Measurements from ENCODE around the gene OSM. TPM values are rescaled to one million over a fixed set of nuclear protein-coding genes. Genes with fewer than 3 reads are reported as not detected.

Gene OSM
- polyA plus RNA-seq, 3 donors: 48.0 to 295 (median 146) TPM

- H3K79me2 ChIP-seq (ENCODE audit: insufficient read depth, low read length): peaks cover 61% of the 10 kb centered on the region
- Mint-ChIP-seq H3K4me3 (peak overlapping the region in 1 of 2 donors; percentile 76), H3K27me3 (ENCODE audit: low read depth in 3 of 3) (no peaks in the 10 kb centered on the region), H3K9me3 (peaks cover 0 to 2% (median 0%) of the 10 kb centered on the region in 7 donors), H3K4me1 (peaks cover 97% of the 10 kb centered on the region), H3K27ac (peak overlapping the region; percentile 84 to 95 (median 93)), H3K36me3 (peaks cover 21% of the 10 kb centered on the region in 2 donors)
- intact Hi-C loops (cut with micrococcal nuclease): loop anchor here in 1 of 2 donors (10.0 kb wide), 1 partner anchor 48 kb away; the partner anchor contains the start of genes CCDC157 and SF3A1
- H3K9ac ChIP-seq (ENCODE audit: insufficient read depth, low read length, poor library complexity, severe bottlenecking): no peak overlapping the region
- H3K27me3 ChIP-seq (ENCODE audit: control insufficient read depth in 2 of 2, insufficient read depth in 2 of 2, low read length in 2 of 2): no peaks in the 10 kb centered on the region
- H4K20me1 ChIP-seq (ENCODE audit: insufficient read depth, low read length): peaks cover 4% of the 10 kb centered on the region
- H3K4me1 ChIP-seq (ENCODE audit: control insufficient read depth in 1 of 2, insufficient read depth in 2 of 2, low read length in 2 of 2): peaks cover 96 to 100% of the 10 kb centered on the region in 2 donors
- peak overlapping the region in 1 of 3 experiments; percentile 63 for H3K4me3 ChIP-seq (replicated peaks in 1 of 3; ENCODE audit: low read depth in 2 of 3, low read length in 3 of 3)
- no peak overlapping the region for H2AFZ ChIP-seq (ENCODE audit: insufficient read depth, low read depth, low read length, poor library complexity, severe bottlenecking)
- WGBS (ENCODE audit: insufficient coverage): no CpG with 5 or more reads among the region's 1 CpG
- no peak for TF ChIP-seq CTCF (IDR thresholded peaks at IDR 0.05)
- peak overlapping the region; percentile 64 for H3K4me2 ChIP-seq (replicated peaks; ENCODE audit: extremely low read depth, low read length, poor library complexity, severe bottlenecking)
- H3K36me3 ChIP-seq (replicated peaks in 1 of 2; ENCODE audit: control insufficient read depth in 1 of 2, insufficient read depth in 2 of 2, low read length in 2 of 2): no peaks in the 10 kb centered on the region
- H3K27ac ChIP-seq (ENCODE audit: low read depth in 1 of 2, low read length in 2 of 2): peak overlapping the region in 1 of 2 donors; percentile 87
- no peaks in the 10 kb centered on the region for H3K9me3 ChIP-seq (replicated peaks in 1 of 2; ENCODE audit: control insufficient read depth in 1 of 2, insufficient read depth in 1 of 2, low read length in 2 of 2)
- DNase-seq: no peak
Observed at GRCh38 chr22:30306627-30307011, 40.0 kb upstream of the OSM start.

- peaks cover 4% of the 10 kb centered on the region for H4K20me1 ChIP-seq (ENCODE audit: insufficient read depth, low read length)
- no peaks in the 10 kb centered on the region for H3K9me3 ChIP-seq (replicated peaks in 1 of 2; ENCODE audit: control insufficient read depth in 1 of 2, insufficient read depth in 1 of 2, low read length in 2 of 2)
- peaks cover 0 to 2% (median 0%) of the 10 kb centered on the region in 7 donors for H3K9me3 Mint-ChIP-seq
- H3K79me2 ChIP-seq (ENCODE audit: insufficient read depth, low read length): peaks cover 58% of the 10 kb centered on the region
- H3K36me3 ChIP-seq (replicated peaks in 1 of 2; ENCODE audit: control insufficient read depth in 1 of 2, insufficient read depth in 2 of 2, low read length in 2 of 2): peaks cover 0 to 2% of the 10 kb centered on the region in 2 donors
- H3K27ac ChIP-seq (ENCODE audit: low read depth in 1 of 2, low read length in 2 of 2): peak overlapping the region; percentile 76 to 87
- H3K4me3 Mint-ChIP-seq: peak overlapping the region; percentile 31 to 76
- peak overlapping the region; percentile 29 for H2AFZ ChIP-seq (ENCODE audit: insufficient read depth, low read depth, low read length, poor library complexity, severe bottlenecking)
- no peaks in the 10 kb centered on the region for H3K27me3 ChIP-seq (ENCODE audit: control insufficient read depth in 2 of 2, insufficient read depth in 2 of 2, low read length in 2 of 2)
- H3K4me1 ChIP-seq (ENCODE audit: control insufficient read depth in 1 of 2, insufficient read depth in 2 of 2, low read length in 2 of 2): peaks cover 96 to 100% of the 10 kb centered on the region in 2 donors
- H3K4me1 Mint-ChIP-seq: peaks cover 97% of the 10 kb centered on the region
- H3K9ac ChIP-seq (ENCODE audit: insufficient read depth, low read length, poor library complexity, severe bottlenecking): peak overlapping the region; percentile 47
- H3K27ac Mint-ChIP-seq: peak overlapping the region; percentile 84 to 95 (median 93)
- peaks cover 0 to 3% (median 0%) of the 10 kb centered on the region in 3 donors for H3K27me3 Mint-ChIP-seq (ENCODE audit: low read depth in 3 of 3)
- peak overlapping the region; percentile 64 for H3K4me2 ChIP-seq (replicated peaks; ENCODE audit: extremely low read depth, low read length, poor library complexity, severe bottlenecking)
- peaks cover 25 to 26% of the 10 kb centered on the region in 2 donors for H3K36me3 Mint-ChIP-seq
- no peak for TF ChIP-seq CTCF (IDR thresholded peaks at IDR 0.05)
- intact Hi-C loops (cut with micrococcal nuclease): loop anchor here in 1 of 2 donors (10.0 kb wide), 1 partner anchor 49 kb away; the partner anchor contains the start of genes CCDC157 and SF3A1
- 10% methylated on average over 2 of the region's 3 CpGs for WGBS (ENCODE audit: insufficient coverage)
- peak overlapping the region in 1 of 3 experiments; percentile 63 for H3K4me3 ChIP-seq (replicated peaks in 1 of 3; ENCODE audit: low read depth in 2 of 3, low read length in 3 of 3)
- DNase-seq: peak in 2 of 3 donors; percentile 66 to 76
Observed at GRCh38 chr22:30305906-30306626, 39.4 kb upstream of the OSM start.

Measured in CD14-positive monocyte (primary cell).